RWPE2 (cell line): ENCODE results near the gene AFF1.

Experiments used
- ATAC-seq: fragments of 200-7000 bp; cut with Tn5 transposase; 3 replicates; pipeline ENCODE4 v1.9.1; 2021; ENCODE audit warnings: low read depth
- DNase-seq: peaks from one replicate; pipeline ENCODE4 v3.0.0-alpha.2; 2020; ENCODE audit warnings: low spot score
- H3K27ac ChIP-seq: fragments of 450-650 bp; 2 replicates; pipeline ENCODE4 v1.5.1; 2017; ENCODE audit warnings: mild to moderate bottlenecking; ENCODE audit not compliant: poor library complexity, severe bottlenecking
- H3K27me3 ChIP-seq: fragments of 250-450 bp; sonication (Bioruptor Pico); 2 replicates; pipeline ENCODE4 v1.5.1; 2021; ENCODE audit warnings: mild to moderate bottlenecking, moderate library complexity; ENCODE audit not compliant: insufficient read depth, poor library complexity, severe bottlenecking
- H3K36me3 ChIP-seq: fragments of 250-450 bp; sonication (Bioruptor Pico); 2 replicates; pipeline ENCODE4 v1.5.1; 2020; ENCODE audit warnings: low read depth, mild to moderate bottlenecking, moderate library complexity
- H3K4me1 ChIP-seq: fragments of 250-450 bp; sonication (Bioruptor Pico); 2 replicates; pipeline ENCODE4 v1.5.1; 2021; ENCODE audit warnings: mild to moderate bottlenecking, moderate library complexity; ENCODE audit not compliant: insufficient read depth, poor library complexity, severe bottlenecking
- H3K4me3 ChIP-seq: fragments of 250-450 bp; sonication (Bioruptor Pico); 2 replicates; pipeline ENCODE4 v1.5.1; 2021; ENCODE audit warnings: mild to moderate bottlenecking, moderate library complexity; ENCODE audit not compliant: severe bottlenecking
- H3K9me3 ChIP-seq: fragments of 250-450 bp; sonication (Bioruptor Pico); 2 replicates; pipeline ENCODE4 v1.5.1; 2021; ENCODE audit warnings: mild to moderate bottlenecking, moderate library complexity; ENCODE audit not compliant: severe bottlenecking
- CTCF ChIP-seq: fragments of 450-650 bp; IDR thresholded peaks from one replicate; pipeline ENCODE4 v1.5.1; 2017; ENCODE audit warnings: mild to moderate bottlenecking, moderate library complexity; ENCODE audit not compliant: poor library complexity, severe bottlenecking

Gene AFF1

GRCh38 chr4:87118826-87119225 lies 184.0 kb downstream of the AFF1 start:
- peaks cover 28% of the 10 kb centered on the region for H3K4me1 ChIP-seq
- H3K27me3 ChIP-seq: no peaks in the 10 kb centered on the region
- ATAC-seq (0 out of 3 replicates have a peak, but pooled peaks have one; percentile 4), DNase-seq (no peak)
- no peak for TF ChIP-seq CTCF
- no peaks in the 10 kb centered on the region for H3K9me3 ChIP-seq
- H3K27ac ChIP-seq: no peak overlapping the region
- peaks cover 15% of the 10 kb centered on the region for H3K36me3 ChIP-seq
- no peak overlapping the region for H3K4me3 ChIP-seq

GRCh38 chr4:87120010-87120409 lies 185.2 kb downstream of the AFF1 start:
- DNase-seq: no peak
- no peaks in the 10 kb centered on the region for H3K9me3 ChIP-seq
- H3K27ac ChIP-seq: peak overlapping the region; percentile 84
- H3K4me3 ChIP-seq: no peak overlapping the region
- ATAC-seq: no peak
- no peaks in the 10 kb centered on the region for H3K27me3 ChIP-seq
- peaks cover 28% of the 10 kb centered on the region for H3K4me1 ChIP-seq
- TF ChIP-seq CTCF: no peak
- peaks cover 13% of the 10 kb centered on the region for H3K36me3 ChIP-seq

GRCh38 chr4:87120411-87121162 lies 185.8 kb downstream of the AFF1 start:
- no peak overlapping the region for H3K4me3 ChIP-seq
- H3K4me1 ChIP-seq: peaks cover 28% of the 10 kb centered on the region
- peak overlapping the region; percentile 84 for H3K27ac ChIP-seq
- peak; percentile 90 for ATAC-seq
- TF ChIP-seq CTCF: no peak
- peaks cover 17% of the 10 kb centered on the region for H3K36me3 ChIP-seq
- no peaks in the 10 kb centered on the region for H3K9me3 ChIP-seq
- no peaks in the 10 kb centered on the region for H3K27me3 ChIP-seq
- DNase-seq: peak; percentile 92

DNA sequence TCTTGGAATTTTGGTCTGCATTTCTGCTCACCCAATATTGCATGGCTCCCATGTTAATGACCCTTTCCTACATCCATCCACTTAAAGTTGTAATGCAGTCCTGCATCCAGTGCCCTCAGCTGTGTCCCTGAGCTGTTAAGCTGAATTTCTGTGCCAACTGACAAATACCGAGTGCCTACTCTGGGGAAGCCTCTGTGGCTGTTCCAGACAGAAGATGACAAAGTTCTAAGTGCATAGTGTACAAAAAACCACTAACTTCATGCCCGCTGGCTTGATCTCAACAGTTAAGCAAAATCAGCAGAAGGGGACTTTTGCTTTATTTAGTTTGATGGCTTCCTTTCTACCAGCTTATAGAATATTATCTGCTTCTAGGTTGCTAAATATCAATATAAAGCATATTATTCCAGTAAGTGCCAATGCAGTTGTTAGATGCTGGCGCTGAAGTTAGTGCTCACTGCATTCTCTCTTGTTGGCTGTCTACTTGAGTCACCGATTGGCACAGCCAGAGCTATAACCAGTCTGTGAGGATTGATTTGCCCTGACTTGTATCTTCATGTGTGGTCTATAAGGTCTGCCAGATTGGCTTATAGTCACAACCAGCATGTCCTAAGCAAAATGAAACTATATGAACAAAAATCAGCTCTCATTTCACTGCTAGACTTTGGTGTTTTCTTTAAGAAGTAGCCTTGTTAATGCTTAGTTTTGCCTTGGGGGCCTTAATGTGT lies 186.7 kb downstream of the AFF1 start:
- H3K27me3 ChIP-seq: no peaks in the 10 kb centered on the region
- peaks cover 28% of the 10 kb centered on the region for H3K4me1 ChIP-seq
- peak overlapping the region; percentile 84 for H3K27ac ChIP-seq
- H3K36me3 ChIP-seq: peaks cover 17% of the 10 kb centered on the region
- no peak for TF ChIP-seq CTCF
- peak; percentile 76 for DNase-seq
- peak; percentile 77 for ATAC-seq
- H3K9me3 ChIP-seq: no peaks in the 10 kb centered on the region
- peak overlapping the region; percentile 10 for H3K4me3 ChIP-seq

GRCh38 chr4:87122252-87122651 lies 187.4 kb downstream of the AFF1 start:
- peaks cover 28% of the 10 kb centered on the region for H3K4me1 ChIP-seq
- ATAC-seq: 0 out of 3 replicates have a peak, but pooled peaks have one; percentile 6
- no peak for DNase-seq
- peaks cover 23% of the 10 kb centered on the region for H3K36me3 ChIP-seq
- no peaks in the 10 kb centered on the region for H3K27me3 ChIP-seq
- TF ChIP-seq CTCF: no peak
- no peaks in the 10 kb centered on the region for H3K9me3 ChIP-seq
- H3K27ac ChIP-seq: peak overlapping the region; percentile 84
- peak overlapping the region; percentile 10 for H3K4me3 ChIP-seq
